Activated T-cell treated with anti-CD3 and anti-CD28 coated beads for 4 hours (primary cell): ENCODE results near the gene RIN3.

Experiments
- DNase-seq: peaks from one replicate; pipeline ENCODE4 v3.0.0-alpha.2; 2020

The RIN3 gene

DNA sequence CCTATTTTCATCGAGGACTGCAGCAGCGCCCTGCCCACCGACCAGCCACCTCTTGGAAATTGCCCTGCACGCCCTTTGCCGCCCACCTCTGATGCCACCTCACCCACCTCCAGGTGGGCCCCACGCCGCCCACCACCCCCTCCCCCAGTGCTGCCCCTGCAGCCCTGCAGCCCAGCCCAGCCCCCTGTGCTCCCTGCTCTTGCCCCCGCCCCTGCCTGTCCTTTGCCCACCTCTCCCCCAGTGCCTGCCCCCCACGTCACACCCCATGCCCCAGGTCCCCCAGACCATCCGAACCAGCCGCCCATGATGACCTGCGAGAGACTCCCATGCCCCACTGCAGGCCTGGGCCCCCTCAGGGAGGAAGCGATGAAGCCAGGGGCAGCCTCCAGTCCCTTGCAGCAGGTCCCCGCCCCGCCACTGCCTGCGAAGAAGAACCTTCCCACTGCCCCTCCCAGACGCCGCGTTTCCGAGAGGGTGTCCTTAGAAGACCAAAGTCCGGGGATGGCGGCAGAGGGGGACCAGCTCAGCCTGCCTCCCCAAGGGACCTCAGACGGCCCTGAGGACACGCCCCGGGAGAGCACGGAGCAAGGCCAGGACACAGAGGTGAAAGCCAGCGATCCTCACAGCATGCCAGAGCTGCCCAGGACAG, 138.3 kb downstream of the RIN3 start:
- no peak for DNase-seq

DNA sequence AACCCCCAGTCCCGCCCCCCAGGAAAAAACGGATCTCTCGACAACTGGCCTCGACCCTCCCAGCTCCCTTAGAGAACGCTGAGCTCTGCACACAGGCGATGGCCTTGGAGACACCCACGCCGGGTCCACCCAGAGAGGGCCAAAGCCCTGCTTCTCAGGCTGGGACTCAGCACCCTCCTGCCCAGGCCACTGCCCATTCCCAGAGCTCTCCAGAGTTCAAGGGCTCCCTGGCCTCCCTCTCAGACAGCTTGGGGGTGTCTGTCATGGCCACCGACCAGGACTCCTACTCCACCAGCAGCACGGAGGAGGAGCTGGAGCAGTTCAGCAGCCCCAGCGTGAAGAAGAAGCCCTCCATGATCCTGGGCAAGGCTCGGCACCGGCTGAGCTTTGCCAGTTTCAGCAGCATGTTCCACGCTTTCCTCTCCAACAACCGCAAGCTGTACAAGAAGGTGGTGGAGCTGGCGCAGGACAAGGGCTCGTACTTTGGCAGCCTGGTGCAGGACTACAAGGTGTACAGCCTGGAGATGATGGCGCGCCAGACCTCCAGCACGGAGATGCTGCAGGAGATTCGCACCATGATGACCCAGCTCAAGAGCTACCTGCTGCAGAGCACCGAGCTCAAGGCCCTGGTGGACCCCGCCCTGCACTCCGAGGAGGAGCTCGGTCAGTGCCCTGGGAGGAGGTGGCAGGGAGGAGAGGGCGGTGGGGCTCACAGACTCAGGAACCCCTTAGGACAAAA, 139.0 kb downstream of the RIN3 start:
- no peak for DNase-seq

DNA sequence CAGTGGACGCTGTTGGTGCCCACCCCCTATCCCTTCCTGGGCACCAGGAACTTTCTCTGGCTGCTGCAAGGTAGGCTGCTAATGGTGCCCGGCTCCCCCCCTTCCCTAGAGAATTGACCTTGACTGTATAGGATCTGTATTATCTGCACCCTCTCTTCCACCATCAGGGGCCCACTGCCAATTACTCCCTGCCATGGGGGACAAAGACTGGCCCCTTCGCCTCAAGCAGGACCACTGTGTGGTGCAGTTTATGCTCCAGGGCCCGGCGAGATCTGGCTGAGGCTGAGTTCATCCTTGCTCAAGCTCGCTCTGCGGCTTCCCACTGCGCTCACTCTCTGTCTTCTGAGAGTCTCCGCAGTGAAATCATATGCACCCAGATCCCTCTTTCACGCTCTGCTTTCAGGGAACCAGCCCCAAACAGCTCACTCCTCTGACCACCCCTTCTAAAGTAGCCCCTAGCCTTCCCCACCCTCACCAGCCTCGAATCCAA, 139.6 kb downstream of the RIN3 start:
- DNase-seq: no peak

DNA sequence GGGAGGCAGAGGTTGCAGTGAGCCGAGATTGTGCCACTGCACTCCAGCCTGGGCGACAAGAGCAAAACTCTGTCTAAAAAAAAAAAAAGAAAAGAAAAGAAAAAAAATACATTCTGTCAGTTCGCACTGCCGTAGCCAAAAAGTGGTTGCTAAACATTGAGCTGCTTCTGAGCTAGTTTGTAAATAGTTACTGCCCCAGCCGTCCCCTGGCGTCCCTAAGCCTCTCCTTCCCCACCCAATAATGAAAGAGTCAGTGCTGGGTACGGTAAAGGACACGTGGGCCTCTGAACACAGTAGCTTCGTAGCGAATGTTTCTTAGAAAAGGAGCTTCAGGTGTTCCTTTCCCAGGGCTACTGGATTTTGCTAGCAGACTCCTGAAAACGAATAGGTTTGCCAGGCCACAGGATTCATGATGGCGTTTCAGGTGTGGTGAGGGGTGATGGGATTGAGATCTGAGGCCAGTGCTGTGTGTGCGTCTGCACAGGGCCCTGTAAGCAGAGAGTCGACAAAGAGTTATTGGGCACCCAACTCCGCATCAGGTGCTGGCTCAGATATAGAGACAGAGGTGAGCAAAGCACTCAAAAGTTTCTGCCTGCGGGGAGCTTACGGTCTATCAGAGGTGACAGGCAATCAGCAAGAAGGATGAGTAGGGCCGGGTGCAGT, 140.8 kb downstream of the RIN3 start:
- DNase-seq: no peak

DNA sequence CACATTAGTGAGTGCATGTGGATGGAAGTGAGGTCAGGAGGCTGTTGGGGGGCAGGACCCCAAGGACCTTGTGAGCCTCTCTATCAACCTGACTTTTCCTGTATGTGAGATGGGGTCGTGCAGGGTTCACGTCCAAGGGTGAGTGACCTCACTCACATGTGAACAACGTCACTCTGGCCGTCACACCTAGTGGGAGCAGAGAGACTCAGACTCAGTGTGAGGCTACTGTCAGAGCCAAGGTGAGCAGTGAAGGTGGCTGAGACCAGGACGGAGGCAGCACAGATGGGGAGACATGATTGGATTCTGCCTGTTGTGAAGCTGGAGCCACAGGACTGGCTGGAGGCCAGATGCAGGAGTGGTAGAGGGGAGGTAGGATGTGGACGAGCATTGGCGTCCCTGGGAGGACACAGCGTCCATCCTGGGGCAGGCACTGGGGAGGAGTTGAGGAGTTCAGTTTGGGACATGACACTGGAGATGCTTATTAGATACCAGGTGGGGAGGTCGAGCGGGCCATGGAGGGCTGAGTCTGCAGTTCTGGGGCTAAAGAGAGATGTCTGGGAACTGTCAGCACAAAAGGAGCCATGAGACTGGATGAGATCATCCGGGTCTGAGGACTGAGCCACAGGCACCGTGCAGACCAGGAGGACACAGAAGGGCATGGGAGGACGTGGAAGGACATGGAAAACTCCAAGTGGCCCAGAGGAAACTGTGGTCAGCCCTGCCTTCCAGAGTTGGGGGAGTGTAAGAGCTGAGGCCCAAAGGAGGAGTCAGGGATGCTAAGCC, 142.0 kb downstream of the RIN3 start:
- DNase-seq: no peak

DNA sequence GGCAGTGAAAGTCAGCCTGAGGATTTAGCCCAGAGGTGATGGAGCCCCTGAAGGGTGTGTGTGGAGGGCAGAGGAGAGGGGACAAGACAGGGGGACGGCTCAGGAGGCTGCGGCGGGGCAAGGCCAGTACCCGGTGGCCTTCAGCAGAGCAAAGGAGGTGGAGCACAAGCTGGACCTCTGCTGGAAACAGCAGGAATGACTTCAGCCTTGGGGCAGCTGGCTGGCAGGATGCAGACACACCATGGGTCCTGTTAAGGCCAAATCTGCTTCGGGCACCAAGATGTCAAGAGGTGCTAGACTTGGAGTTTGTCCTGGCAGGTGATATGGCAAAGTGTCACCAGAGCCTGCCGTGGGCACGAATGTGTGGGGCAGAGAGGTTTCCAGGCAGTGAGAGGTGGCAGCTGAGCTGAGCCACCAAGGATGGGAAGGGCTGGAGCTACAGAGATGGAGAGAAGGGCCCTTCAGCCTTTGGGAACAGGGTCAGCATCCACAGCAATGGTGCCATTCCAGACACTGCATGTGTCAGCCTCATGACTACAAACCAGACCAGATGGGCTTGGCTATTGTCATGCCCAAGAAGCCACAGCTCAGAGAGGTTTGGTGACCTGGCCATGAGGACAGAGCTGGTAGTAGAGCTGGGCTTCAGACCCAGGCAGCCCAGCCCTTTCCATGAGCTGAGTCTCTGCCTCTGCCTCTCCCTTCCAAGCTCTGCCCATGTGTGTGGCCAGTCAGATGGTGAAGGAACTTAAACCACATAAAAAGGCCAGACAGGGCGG, 142.9 kb downstream of the RIN3 start:
- DNase-seq: no peak

DNA sequence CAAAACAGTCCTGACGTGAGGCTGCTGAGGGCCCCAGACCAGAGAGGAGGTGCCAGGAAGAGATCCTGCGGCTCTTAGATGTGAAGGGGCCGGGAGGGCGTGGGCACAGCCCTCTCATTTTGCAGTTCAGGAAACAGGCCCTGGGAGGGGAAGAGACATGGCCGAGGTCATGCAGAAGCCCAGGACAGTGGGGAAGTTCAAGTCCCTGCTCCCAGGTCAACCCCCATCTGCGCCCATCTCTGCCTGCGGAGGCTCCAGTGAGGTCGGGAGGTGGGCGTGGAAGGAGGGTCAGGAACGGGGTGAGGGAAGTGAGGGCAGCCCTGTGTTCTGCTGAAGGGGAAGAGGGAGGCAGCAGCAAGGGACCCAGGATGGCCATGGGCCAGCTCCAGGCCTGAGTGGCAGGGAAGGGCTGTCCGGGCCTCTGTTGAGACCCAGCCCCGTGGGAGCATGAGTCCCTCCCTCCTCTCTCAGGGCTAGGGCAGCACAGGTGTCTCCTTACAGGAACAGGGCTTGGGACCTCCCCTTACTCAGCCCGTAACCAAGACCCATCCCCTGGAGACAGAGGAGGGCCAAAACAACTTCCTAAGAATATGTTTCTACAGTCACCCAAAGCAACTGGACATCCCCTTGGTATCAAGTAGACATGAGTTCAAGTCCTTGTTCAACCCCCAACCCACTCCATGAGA, 144.0 kb downstream of the RIN3 start:
- no peak for DNase-seq

DNA sequence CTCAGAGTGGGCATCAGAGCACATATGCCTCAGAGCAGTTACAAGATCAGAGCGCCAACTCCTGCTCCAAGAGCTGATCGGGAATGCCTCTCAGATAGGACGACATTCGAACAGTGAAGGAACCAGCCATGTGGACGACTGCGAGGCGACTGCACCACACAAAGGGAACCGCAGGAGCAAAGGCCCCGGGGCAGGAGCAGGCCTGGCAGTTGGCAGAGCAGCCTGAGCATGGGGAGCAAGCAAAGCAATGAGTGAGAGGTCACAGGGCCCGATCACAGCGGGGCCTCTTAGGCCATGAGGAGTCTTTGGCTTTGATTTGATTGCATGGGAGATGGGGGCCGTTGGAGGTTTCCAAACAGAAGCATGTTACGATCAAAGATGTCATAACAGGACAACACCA, 144.6 kb downstream of the RIN3 start:
- no peak for DNase-seq

DNA sequence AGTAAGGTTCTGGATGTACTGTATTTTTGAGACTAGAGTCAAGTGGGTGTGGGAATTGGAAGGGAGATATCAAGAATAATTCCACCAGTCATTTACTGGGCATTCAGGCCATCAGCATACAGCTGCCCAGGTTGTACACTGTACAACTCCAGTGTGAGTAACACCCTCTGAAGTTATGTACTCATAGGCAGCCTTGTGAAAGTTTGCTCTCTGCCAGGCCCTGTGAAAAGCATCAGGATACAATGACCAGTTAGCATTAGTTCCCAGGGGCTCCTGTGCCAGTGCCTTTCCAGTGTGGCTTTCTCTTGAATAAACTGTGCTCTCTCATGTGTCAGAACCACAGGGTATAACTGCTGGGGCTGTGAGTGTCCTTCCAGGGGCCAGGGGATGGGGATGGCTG, 145.1 kb downstream of the RIN3 start:
- DNase-seq: no peak

DNA sequence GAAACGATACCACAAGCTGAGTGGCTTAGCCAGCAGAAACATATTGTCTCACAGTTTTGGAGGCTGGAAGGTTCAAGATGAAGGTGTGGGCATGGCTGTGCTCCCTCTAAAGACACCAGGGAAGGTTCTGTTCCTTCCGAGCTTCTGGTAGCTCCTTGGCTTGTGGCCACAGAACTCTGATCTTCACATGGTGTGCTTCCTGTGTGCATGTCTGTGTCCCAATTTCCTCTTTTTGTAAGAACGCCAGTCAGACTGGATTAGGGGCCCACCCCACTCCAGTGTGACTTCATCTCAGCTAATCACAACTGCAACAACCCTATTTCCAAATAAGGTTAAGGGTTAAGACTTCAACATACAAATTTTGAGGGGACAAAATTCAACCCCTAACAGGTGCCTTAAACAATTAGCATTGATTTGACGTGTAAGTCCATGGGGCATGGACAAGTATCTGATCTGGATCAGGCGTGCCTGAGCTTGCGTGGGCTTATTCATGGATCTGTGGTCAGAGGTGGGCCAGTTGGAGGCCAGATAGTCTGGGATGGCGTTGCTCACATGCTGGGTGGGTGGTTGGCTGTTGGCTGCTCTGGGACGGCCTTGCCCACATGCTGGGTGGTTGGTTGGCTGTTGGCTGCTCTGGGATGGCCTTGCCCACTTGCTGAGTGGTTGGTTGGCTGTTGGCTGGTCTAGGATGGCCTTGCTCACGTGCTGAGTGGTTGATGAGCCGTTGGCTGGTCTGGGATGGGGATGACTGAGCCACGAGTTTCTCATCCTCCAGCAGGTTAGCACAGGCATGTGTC, 146.4 kb downstream of the RIN3 start:
- DNase-seq: no peak

DNA sequence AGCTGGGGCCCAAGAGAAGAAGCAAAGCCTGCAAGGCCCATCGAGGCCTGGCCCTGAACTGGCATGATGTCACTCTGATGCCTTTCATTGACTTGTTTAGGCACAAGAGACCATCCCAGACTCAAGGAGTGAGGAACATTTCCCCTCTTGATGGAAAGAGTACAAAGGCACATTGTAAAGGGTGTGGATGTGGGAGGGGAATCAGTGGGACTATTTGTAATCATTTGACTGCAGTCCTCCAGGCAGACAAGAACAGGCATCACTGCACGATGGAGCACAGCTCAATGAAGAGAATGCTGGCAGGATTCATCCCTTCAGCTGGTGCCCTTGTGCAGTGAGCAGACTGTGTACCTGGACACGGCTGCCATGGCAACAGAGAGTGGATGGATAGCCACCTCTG, 147.0 kb downstream of the RIN3 start:
- no peak for DNase-seq

DNA sequence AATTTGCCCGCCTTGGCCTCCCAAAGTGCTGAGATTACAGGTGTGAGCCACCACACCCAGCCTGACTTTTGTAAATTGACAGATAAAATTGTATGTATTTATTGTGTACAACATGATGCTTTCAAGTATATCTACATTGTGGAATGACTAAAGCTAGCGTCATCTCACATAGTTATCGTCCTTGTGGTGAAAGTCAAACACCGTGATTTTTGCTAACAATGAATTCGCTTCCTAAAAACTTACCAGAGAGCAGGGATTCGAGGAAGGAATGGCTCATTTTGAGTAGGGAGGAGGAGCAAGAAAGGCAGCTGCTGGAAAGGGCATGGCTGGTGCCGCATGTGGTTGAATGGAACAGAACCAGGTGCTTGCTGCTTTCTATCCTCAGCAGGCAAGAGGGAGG, 149.5 kb downstream of the RIN3 start:
- DNase-seq: no peak

DNA sequence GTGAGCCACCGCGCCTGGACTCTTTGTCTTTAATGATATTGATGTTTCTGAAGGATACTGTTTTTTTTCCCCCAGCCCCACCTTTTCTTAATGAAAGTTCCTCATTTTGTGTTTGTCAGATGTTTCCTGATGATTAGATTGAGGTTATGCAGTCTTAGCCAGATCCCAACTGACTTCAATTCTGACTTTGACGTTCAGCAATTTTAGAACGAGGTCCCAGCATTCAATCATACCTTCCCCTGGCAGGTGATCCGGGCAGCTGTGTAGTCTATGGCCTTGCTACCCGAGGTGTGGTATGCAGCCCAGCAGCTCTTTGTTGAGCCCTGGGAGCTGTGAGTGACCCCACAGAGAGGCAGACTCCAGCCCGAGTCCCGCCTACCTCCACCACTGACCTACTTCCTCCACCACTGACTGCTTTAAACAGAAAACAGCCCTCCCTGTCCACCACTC, 152.1 kb downstream of the RIN3 start:
- DNase-seq: no peak

DNA sequence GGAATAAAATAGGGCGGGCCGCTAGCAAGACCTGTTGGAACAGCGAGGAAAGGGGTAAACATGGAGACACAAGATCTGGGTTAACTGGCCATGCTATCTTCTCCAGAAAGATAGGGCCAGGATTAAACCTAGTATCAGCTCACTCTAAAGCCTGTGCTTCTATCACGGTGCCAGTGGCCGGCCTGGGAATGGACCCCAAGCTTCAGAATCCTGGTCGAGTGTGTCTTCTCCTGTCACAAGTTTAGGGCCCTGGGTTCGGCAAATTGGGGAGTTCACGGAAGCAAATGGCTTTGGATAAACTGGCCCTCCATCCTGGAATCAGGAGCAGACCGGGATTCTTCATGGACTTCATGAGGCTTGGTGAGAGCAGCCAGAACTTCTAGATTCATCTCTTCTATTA, 152.7 kb downstream of the RIN3 start:
- DNase-seq: no peak

DNA sequence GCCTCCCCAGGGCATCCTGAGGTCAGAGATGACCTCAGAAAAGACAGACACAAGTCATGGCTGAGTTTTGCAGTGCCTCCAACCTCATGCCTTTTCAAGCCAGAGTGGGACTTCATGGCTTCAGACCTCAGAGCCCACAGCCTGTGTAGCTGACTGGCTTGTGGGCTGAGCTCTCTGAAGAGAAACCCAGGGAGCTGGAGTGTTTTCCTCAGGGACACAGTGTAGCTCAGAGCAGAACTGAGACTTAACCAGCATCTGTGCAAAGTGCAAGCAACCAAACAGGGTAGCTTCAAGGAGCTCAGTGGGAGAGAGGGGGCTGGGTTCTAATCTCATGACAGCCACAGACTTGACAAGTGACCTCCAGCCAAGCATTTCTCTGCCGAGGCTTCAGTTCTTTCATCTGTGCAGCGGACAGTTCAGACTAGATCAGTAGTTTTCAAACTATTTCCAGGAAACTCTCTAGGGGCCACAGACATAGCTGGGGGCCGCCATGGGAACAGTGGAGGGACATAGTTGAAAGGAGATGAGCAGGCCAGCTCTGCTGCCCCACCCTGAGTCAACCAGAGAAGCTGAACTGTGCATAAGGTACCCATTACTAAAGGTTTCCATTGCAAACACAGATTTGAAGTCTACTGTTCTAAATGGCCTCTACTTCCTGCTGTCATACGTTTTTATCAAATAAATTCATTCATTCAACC, 154.8 kb downstream of the RIN3 start:
- DNase-seq: no peak

DNA sequence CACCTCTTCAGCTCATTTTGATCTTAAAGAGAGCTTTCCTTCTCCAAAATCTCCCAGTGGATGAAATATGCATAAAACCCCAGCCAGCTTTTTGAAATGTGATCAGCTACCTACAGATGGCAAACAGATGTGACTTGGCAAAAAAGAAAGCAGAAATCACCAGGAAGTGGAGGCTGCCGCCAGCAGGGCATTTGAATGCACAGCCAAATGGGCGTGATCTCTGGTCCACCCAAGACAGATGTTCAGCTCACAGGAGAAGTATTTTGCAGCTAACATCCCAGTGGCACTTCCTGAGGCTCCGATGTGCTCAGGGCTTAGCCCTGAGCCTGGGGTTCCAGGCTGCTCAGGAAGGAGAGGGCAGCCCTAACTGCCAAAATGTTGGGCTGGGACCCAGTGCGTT, 156.6 kb downstream of the RIN3 start:
- no peak for DNase-seq

DNA sequence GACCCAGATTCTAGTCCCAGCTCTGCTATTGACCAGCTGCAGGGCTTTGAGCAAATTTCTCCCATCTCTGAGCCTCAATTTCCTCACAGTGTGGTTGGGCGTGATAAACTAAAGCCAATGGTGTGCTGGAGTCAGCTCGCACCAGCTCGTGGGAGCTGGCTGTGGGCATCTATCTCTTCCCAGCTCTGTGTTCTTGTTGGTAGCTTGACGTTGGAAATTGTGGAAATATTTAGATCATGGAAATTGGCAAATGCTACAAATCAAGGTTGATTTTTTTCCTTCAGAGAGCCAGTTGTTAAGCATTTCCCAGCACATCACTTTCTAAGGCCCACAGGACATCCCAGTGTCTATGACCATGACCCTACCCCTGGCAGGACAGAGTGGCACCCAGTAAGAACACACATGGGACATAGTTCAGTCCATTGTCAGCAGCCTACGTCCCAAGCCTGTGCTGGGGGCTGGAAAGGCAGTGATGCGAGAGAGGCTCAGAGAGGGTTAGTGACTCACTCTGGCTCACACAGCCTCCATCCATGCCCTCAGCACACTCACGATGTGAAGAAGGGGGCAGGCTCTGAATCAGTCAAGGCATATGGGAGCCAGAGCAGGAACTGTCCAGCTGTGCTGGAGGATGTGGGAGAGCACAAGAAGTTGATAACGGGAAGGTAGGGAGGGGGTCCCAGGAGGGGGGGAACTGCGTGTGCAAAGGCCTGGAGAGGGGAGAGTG, 157.2 kb downstream of the RIN3 start:
- no peak for DNase-seq

DNA sequence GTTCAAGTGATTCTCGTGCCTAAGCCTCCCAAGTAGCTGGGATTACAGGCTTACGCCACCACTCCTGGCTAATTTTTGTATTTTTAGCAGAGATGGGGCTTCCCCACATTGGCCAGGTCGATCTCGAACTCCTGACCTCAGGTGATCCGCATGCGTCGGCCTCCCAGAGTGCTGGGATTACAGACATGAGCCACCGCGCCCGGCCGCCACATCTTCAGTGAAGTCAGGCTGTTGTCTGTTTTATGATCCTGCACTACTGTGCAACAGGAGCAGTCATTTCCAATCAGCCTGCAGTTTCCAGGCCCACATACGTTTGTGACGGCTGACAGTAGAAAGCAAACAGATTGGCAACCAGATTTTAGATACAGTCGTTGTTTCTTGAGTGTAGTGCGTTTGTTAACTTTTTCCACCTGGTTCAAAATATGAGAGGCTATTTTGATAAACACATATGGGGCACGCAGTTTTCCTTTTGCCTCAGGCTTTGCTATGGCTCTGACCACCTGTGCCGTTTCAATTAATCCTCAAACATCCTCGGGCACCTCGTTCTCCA, 160.1 kb downstream of the RIN3 start:
- DNase-seq: no peak

DNA sequence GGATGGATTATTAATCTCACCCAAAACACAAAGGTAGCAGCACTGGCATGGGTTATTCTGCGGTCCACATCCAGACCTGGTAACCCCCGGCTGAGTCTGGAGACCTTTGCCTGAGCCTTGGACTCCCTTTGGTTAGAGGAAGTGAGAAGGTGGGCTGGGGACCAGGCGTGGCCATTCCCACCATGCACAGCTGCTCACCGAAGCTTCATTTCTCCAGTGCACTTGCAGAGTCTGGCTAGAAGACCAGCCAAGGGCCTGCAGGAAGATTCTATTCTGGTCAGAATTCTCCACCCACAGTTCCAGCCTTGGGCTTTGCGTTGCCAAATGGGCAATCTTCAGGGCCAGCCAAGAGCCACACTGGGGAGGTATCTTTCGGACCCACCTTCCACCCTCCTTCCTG, 161.8 kb downstream of the RIN3 start:
- no peak for DNase-seq
